Activated CD4-positive, CD25-positive, alpha-beta regulatory T cell (primary cell): ENCODE results near the gene TTLL13.
"Not testable (repeated sequence)": the region's sequence is repeated elsewhere in the genome, so short reads cannot be mapped to it uniquely, and the experiment has no call there.

Experiments
- DNase-seq, 4 experiments: peaks; one replicate each; lab custom pipeline; 2025; lab: John Stamatoyannopoulos, UW

Gene TTLL13

GRCh38 chr15:90287101-90287500 is 37.7 kb downstream of the TTLL13 start:
- no peak for DNase-seq

DNA sequence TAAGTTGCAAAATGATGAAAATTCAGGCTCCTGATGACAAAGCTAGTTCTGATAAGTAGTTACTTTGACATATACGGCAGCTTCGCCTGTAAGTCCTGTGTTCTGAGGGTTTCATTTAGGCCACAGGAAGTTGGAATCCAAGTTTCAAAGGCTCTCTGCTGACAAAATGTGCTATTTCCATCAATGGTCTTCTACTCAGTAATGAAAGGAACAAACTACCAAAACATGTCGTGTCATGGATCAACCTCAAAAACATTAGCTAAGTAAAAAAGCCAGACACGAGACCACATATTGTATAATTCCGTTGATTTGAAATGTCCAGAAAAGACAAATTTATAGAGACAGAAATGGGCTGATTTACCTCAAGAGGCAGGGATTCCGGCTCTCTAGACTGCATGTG is 38.6 kb downstream of the TTLL13 start:
- no peak for DNase-seq

- no peak for DNase-seq
These were observed 42.5 kb downstream of the TTLL13 start for GRCh38 chr15:90291679-90292356.

GRCh38 chr15:90293040-90293810 is 43.9 kb downstream of the TTLL13 start:
- peak; percentile 45 to 64 (median 50) for DNase-seq

- DNase-seq, result no peak
These were observed 44.8 kb downstream of the TTLL13 start for GRCh38 chr15:90294159-90294558.

GRCh38 chr15:90294601-90295269 is 45.4 kb downstream of the TTLL13 start:
- no peak for DNase-seq

DNA sequence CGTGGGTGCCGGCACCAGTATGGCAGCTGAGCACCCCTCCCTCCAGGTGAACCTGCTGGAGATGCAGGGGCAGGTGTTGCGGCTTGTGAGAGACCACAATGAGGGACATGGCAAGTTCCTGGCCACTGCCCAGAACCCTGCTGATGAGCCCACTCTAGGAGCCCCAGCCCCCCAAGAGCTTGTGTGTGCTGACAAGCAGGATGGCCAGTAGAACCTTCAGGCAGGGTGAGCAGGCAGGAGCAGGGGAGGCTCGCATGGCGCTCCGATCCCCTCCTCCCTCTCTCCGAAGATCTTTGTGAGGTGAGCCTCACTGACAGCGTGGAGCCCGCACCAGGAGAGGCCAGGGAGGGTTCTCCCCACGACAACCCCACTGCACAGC is 45.9 kb downstream of the TTLL13 start:
- no peak for DNase-seq

GRCh38 chr15:90296316-90296884 is 47.0 kb downstream of the TTLL13 start:
- not testable (repeated sequence) for DNase-seq

- DNase-seq, result no peak
These were observed 47.7 kb downstream of the TTLL13 start for GRCh38 chr15:90297021-90297420.

GRCh38 chr15:90300541-90300940 is 51.2 kb downstream of the TTLL13 start:
- DNase-seq, result no peak

DNA sequence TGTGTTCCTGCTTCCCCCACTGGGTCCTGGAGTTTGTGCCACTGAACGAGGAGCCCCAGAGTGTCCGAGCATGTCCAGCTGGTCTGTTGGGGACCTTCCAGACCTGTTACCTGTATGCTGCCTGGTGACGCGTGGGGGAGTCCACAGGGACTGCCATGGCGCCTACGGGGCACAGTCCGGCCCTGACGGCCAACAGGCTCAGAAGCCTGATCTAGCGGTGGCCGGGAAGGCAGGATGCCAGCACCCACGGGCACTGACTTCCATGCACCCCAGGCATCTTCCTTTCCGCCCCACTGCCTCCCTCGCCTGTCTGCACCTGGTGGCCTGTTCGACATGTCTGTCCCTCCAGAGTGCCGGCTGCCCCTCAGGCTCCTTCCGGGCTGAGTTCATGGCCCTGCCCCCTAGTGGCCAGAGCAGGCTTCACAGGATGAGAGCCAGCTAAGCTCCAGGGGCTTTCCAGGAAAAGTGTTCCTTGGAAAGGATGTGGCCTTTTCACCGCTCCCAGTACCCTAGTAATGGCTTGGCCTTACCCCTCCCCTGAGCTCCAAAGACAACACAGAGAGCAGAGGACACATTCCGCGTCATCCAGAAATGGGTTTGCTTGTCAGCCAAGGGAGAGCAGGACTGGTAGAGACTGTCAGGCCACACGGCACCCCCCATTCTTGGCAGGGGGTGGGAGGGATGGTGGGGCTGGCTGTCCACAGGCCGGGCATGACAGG is 51.8 kb downstream of the TTLL13 start:
- DNase-seq, result peak in 3 of 4 experiments; percentile 15 to 45 (median 21)

DNA sequence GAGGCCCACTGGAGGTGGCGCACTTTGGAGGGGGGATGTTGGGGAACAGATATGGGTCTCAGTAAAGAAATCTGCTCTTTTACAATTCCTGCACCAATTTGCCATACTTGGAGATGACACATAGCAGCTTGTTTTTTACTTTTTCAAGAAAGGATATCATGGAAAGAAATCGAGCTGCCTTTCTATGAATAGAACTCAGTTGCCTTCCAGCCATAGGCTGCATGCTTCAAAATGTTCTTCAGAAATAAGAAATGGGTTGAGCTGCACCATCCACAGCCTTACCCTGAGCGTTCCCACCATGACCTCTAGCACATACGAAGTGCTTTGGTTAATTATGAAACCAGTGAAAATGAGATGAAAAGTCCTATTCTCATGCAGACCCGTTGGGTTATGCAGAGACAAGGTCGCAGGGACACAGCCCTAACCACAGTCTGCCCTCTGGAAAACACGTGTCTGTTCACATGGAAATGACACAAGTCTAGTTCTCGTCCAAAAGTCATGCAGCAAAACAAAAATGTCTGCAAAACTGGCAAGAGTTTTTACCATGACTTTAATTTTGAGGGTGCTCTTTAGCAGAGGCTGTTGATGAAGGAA is 52.4 kb downstream of the TTLL13 start:
- no peak for DNase-seq

- not testable (repeated sequence) for DNase-seq
These were observed 56.0 kb downstream of the TTLL13 start for GRCh38 chr15:90305355-90305754.

DNA sequence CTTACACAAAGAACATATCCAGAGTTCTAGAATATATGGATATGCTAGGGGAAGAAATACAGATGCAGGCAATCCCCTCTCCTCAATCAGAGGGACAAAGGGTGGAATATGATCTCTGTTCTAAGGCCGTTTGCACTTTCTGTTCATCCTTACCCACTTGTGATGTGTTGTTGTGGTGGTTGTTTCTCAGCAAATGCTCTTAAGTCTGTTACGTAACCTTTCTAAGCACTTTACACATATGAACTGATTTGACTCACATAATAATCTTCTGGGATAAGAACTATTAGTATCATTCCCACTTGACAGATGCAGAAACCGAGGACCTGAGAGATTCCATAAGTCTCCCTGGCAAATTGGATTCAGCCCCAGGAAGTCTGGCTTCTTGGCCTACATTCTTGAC is 56.6 kb downstream of the TTLL13 start:
- DNase-seq, result no peak

DNA sequence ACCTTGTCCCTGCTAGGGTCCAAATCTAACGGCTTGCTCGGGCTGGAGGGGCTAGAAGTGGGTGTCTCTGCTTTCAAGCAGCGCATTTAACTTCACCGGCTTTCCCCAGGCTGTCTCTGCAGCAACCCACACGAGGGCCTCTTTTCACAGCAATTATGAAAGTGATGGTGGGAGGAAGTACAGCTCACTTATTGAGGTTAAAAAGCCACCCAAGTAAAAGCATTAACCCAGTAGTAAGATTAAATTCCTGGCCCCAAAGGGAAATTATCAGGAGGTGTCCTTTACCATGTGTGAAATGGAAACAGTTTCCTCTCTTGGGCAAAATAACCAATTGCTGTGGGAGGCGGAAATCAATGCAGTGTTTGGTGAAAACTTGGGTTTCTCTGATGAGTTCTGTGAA is 57.2 kb downstream of the TTLL13 start:
- no peak for DNase-seq

- DNase-seq, result no peak
These were observed 58.3 kb downstream of the TTLL13 start for GRCh38 chr15:90307661-90308060.

DNA sequence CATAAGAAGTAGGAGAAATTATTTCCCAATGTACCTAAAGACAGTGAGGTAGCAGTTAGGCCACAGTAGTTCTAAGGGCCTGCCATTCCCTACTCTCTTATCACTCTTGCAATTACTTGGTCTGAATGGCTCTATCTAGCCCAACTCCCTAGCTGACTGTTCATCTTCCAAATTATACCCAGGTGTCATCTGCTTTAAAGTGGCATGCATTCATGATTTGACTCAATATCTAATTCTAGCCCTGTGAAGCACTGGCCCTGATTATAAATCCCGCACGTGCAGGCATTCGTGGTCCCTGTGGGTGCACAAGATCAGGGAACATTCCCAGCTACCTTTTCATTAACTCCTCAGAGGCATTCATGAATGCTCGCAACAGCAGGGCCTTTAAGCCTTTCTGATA is 59.7 kb downstream of the TTLL13 start:
- no peak for DNase-seq
